Activated T-helper 2 cell treated with anti-CD3 and anti-CD28 coated beads, Interferon-gamma antibody, Interleukin-2, Interleukin-4, amounts not matched to agents 10 μg/mL and 5 μg/mL and 100 μg/mL, durations not matched to agents 14 hours and 24 hours and 36 hours (primary cell): ENCODE data around the gene SLC29A3. TPM values are rescaled to one million over a fixed set of nuclear protein-coding genes. Genes with fewer than 3 reads are reported as not detected.

ENCODE experiments used
- DNase-seq: peaks from one replicate; pipeline ENCODE4 v3.0.0; 2021; ENCODE audit warnings: low spot score
- H3K27ac Mint-ChIP-seq: one replicate; pipeline ENCODE4 v1.8.0; 2021; ENCODE audit warnings: mixed read lengths
- H3K27me3 Mint-ChIP-seq: one replicate; pipeline ENCODE4 v1.8.0; 2021; ENCODE audit warnings: low read depth, mixed read lengths
- H3K36me3 Mint-ChIP-seq: one replicate; pipeline ENCODE4 v1.8.0; 2021; ENCODE audit warnings: low read depth, mixed read lengths
- H3K4me1 Mint-ChIP-seq: one replicate; pipeline ENCODE4 v1.8.0; 2021; ENCODE audit warnings: low read depth, mixed read lengths
- H3K4me3 Mint-ChIP-seq: one replicate; pipeline ENCODE4 v1.8.0; 2021; ENCODE audit warnings: low read depth, mild to moderate bottlenecking, moderate library complexity, mixed read lengths
- H3K9me3 Mint-ChIP-seq: one replicate; pipeline ENCODE4 v1.8.0; 2021; ENCODE audit warnings: mixed read lengths
- intact Hi-C: fragments of 100-400 bp; cut with micrococcal nuclease; formaldehyde crosslinking; loops from one replicate; pipeline ENCODE4 v1.15.1; 2023
- total RNA-seq: library from RNA; stranded (reverse); gene quantifications from 2 replicates; pipeline ENCODE4 v1.2.3, GENCODE V29; 2022

SLC29A3 gene
- total RNA-seq, 1 donor from 2014 or later, result 7.2 TPM

GRCh38 chr10:71287456-71287855 is 31.6 kb upstream of the SLC29A3 start:
- no peak for DNase-seq
- Mint-ChIP-seq H3K4me1 (no peaks in the 10 kb centered on the region), H3K27me3 (no peaks in the 10 kb centered on the region), H3K36me3 (no peaks in the 10 kb centered on the region), H3K27ac (no peak overlapping the region), H3K4me3 (no peak overlapping the region), H3K9me3 (no peaks in the 10 kb centered on the region)
- intact Hi-C loops, result loop anchor here (10.0 kb wide), 1 partner anchor 383 kb away; no protein-coding TSS in a partner anchor

- no peaks in the 10 kb centered on the region for H3K4me1 Mint-ChIP-seq
- no peaks in the 10 kb centered on the region for H3K36me3 Mint-ChIP-seq
- no peaks in the 10 kb centered on the region for H3K9me3 Mint-ChIP-seq
- intact Hi-C loops, result loop anchor here (10.0 kb wide), 1 partner anchor 384 kb away; no protein-coding TSS in a partner anchor
- no peak overlapping the region for H3K27ac Mint-ChIP-seq
- DNase-seq, result no peak
- H3K27me3 Mint-ChIP-seq, result no peaks in the 10 kb centered on the region
- H3K4me3 Mint-ChIP-seq, result no peak overlapping the region
Observed at GRCh38 chr10:71288461-71288860, 30.6 kb upstream of the SLC29A3 start.

- intact Hi-C loops, result loop anchor here (10.0 kb wide), 1 partner anchor 385 kb away; no protein-coding TSS in a partner anchor
- Mint-ChIP-seq H3K36me3 (no peaks in the 10 kb centered on the region), H3K27ac (no peak overlapping the region), H3K27me3 (no peaks in the 10 kb centered on the region), H3K4me1 (no peaks in the 10 kb centered on the region), H3K4me3 (no peak overlapping the region), H3K9me3 (no peaks in the 10 kb centered on the region)
- no peak for DNase-seq
Observed at GRCh38 chr10:71289421-71290130, 29.5 kb upstream of the SLC29A3 start.

DNA sequence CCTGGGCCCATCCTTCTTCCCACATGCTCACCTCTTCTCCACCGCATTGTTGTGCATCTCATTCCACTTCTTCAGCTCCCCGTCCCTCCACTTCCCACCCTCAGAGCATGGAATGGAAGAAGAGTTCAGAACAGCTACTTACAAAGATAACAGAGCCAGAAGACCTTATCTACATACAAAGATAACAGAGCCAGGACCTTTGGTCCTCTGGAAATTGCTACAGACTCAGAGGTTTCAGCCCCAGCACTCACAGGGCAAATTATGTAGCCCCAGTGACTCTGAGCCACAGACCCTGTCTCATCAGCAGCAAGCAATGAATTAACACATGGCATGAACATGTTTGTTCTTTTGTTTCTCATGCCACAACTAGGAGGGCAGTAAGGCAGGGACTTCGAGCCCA is 28.7 kb upstream of the SLC29A3 start:
- intact Hi-C loops, result no loop called here
- H3K9me3 Mint-ChIP-seq, result no peaks in the 10 kb centered on the region
- no peaks in the 10 kb centered on the region for H3K27me3 Mint-ChIP-seq
- H3K4me3 Mint-ChIP-seq, result no peak overlapping the region
- no peaks in the 10 kb centered on the region for H3K4me1 Mint-ChIP-seq
- no peak overlapping the region for H3K27ac Mint-ChIP-seq
- H3K36me3 Mint-ChIP-seq, result no peaks in the 10 kb centered on the region
- no peak for DNase-seq

DNA sequence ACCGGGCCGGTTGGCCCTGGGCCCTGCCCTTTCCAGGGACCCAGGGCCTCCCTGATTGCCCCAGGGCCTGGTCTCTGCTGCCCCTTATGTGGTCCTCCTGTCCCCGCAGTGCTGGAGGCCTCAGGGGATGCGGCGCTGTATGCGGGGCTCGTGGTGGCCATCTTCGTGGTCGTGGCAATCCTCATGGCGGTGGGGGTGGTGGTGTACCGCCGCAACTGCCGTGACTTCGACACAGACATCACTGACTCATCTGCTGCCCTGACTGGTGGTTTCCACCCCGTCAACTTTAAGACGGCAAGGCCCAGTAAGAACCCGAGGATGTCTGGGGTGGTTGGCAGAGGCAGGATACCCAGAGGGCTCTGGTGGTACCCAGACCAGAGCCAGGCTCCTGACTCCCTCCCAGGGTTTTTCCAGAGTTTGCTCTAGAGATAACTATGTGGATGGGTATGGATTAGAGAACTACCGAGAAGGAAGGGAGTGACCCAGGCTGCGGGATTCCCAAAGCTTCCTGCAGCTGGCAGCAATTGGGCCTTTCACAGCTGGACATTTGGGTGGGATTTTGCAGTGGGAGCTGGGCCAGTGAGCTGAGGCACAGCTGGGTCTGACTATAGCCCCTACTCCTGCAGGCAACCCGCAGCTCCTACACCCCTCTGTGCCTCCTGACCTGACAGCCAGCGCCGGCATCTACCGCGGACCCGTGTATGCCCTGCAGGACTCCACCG is 28.1 kb upstream of the SLC29A3 start:
- H3K4me1 Mint-ChIP-seq, result no peaks in the 10 kb centered on the region
- H3K9me3 Mint-ChIP-seq, result no peaks in the 10 kb centered on the region
- H3K27me3 Mint-ChIP-seq, result no peaks in the 10 kb centered on the region
- intact Hi-C loops, result no loop called here
- H3K4me3 Mint-ChIP-seq, result no peak overlapping the region
- DNase-seq, result no peak
- no peaks in the 10 kb centered on the region for H3K36me3 Mint-ChIP-seq
- no peak overlapping the region for H3K27ac Mint-ChIP-seq

DNA sequence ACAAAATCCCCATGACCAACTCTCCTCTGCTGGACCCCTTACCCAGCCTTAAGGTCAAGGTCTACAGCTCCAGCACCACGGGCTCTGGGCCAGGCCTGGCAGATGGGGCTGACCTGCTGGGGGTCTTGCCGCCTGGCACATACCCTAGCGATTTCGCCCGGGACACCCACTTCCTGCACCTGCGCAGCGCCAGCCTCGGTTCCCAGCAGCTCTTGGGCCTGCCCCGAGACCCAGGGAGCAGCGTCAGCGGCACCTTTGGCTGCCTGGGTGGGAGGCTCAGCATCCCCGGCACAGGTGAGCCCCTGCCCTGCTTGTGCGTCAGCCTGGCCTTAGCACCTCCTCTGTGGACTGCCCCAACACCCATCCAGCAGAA is 27.5 kb upstream of the SLC29A3 start:
- no peak for DNase-seq
- intact Hi-C loops, result no loop called here
- Mint-ChIP-seq H3K4me3 (no peak overlapping the region), H3K27me3 (no peaks in the 10 kb centered on the region), H3K9me3 (no peaks in the 10 kb centered on the region), H3K27ac (no peak overlapping the region), H3K36me3 (no peaks in the 10 kb centered on the region), H3K4me1 (no peaks in the 10 kb centered on the region)

- Mint-ChIP-seq H3K36me3 (no peaks in the 10 kb centered on the region), H3K27ac (no peak overlapping the region), H3K4me1 (no peaks in the 10 kb centered on the region), H3K9me3 (no peaks in the 10 kb centered on the region), H3K4me3 (no peak overlapping the region), H3K27me3 (no peaks in the 10 kb centered on the region)
- intact Hi-C loops, result no loop called here
- DNase-seq, result no peak
Observed at GRCh38 chr10:71292624-71293445, 26.2 kb upstream of the SLC29A3 start.

DNA sequence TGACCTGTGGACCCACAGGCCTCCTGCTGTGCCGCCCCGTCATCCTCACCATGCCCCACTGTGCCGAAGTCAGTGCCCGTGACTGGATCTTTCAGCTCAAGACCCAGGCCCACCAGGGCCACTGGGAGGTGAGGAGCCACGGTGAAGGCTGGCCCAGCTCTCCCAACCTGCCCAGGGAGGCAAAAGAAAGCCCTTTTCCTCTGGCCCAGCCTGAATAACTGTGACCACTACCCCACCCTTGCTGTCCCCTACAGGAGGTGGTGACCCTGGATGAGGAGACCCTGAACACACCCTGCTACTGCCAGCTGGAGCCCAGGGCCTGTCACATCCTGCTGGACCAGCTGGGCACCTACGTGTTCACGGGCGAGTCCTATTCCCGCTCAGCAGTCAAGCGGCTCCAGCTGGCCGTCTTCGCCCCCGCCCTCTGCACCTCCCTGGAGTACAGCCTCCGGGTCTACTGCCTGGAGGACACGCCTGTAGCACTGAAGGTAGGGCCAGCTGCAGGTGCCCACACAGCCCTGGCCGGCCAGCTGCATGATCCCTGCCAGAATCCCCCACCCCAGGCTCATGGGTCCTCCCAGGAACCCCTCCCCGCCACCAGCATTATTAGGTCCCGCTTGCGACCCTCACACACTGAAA is 25.5 kb upstream of the SLC29A3 start:
- H3K4me3 Mint-ChIP-seq, result no peak overlapping the region
- H3K9me3 Mint-ChIP-seq, result no peaks in the 10 kb centered on the region
- intact Hi-C loops, result no loop called here
- no peak for DNase-seq
- H3K4me1 Mint-ChIP-seq, result no peaks in the 10 kb centered on the region
- no peak overlapping the region for H3K27ac Mint-ChIP-seq
- no peaks in the 10 kb centered on the region for H3K27me3 Mint-ChIP-seq
- no peaks in the 10 kb centered on the region for H3K36me3 Mint-ChIP-seq

DNA sequence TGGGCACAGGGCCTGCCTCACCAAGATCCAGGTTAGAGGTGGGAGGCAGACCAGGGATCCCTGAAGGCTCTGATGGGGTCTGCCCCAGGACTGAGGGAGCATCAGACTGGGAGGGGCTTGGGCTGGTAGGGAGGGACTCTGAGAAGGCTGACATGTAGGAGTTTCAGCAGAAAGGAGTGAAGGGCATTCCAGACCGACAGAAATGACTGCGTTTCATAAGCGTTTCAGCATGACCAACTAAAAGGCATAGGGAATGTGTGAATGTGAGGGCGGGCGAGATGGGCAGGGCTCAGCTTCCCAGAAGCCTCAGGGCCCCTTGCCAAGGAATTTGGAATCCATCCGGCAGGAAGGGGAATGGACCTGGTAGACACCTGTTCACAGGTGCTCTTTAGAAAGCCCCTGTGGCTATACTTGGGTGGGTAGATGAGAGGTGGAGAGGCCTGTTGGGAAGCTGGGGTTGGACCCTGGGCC is 24.9 kb upstream of the SLC29A3 start:
- no peaks in the 10 kb centered on the region for H3K9me3 Mint-ChIP-seq

DNA sequence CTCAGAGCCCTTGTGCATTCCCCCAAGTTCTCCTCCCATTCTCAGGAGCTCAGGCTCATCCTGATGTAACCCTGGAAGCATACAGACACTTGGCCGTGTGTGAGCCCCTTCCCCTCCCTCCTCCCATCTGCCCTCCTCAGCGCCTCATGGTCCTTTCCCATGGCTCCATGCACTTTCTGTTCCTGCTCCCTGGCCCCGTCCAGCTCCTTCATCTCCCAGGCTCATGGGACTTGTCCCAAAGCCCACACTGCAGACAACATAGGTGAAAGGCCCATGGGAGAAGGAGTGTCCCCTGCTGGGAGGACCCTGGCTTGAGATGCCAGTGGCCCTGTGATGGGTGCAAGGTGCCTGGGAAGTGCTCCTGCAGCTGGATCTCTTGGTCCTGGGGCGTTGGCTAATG is 24.2 kb upstream of the SLC29A3 start:
- Mint-ChIP-seq H3K4me3 (no peak overlapping the region), H3K9me3 (no peaks in the 10 kb centered on the region), H3K36me3 (no peaks in the 10 kb centered on the region), H3K4me1 (no peaks in the 10 kb centered on the region), H3K27me3 (peaks cover 2% of the 10 kb centered on the region), H3K27ac (no peak overlapping the region)
- intact Hi-C loops, result no loop called here
- DNase-seq, result no peak

More for the DNA sequence above, 24.9 kb upstream of the SLC29A3 start:
- intact Hi-C loops, result no loop called here
- no peak overlapping the region for H3K4me3 Mint-ChIP-seq
- H3K36me3 Mint-ChIP-seq, result no peaks in the 10 kb centered on the region
- no peaks in the 10 kb centered on the region for H3K4me1 Mint-ChIP-seq
- no peaks in the 10 kb centered on the region for H3K27me3 Mint-ChIP-seq
- H3K27ac Mint-ChIP-seq, result no peak overlapping the region
- DNase-seq, result no peak

GRCh38 chr10:71295641-71296040 is 23.4 kb upstream of the SLC29A3 start:
- no peak overlapping the region for H3K27ac Mint-ChIP-seq
- intact Hi-C loops, result no loop called here
- H3K36me3 Mint-ChIP-seq, result no peaks in the 10 kb centered on the region
- peaks cover 2% of the 10 kb centered on the region for H3K27me3 Mint-ChIP-seq
- no peak overlapping the region for H3K4me3 Mint-ChIP-seq
- no peaks in the 10 kb centered on the region for H3K4me1 Mint-ChIP-seq
- H3K9me3 Mint-ChIP-seq, result no peaks in the 10 kb centered on the region
- DNase-seq, result no peak

GRCh38 chr10:71296086-71296485 is 23.0 kb upstream of the SLC29A3 start:
- Mint-ChIP-seq H3K36me3 (no peaks in the 10 kb centered on the region), H3K27ac (no peak overlapping the region)

More at GRCh38 chr10:71296086-71296485, 23.0 kb upstream of the SLC29A3 start:
- DNase-seq, result no peak
- Mint-ChIP-seq H3K4me3 (no peak overlapping the region), H3K9me3 (no peaks in the 10 kb centered on the region), H3K4me1 (no peaks in the 10 kb centered on the region), H3K27me3 (peaks cover 2% of the 10 kb centered on the region)
- intact Hi-C loops, result no loop called here
